HG03097 (cell line): Measurements from ENCODE around the gene C1orf167.

ENCODE experiments used
- ATAC-seq: cut with Tn5 transposase; IDR thresholded peaks from one replicate; pipeline ENCODE4 v1.9.1; 2021; ENCODE audit not compliant: unreplicated experiment, low FRiP score

C1orf167 gene

GRCh38 chr1:11761988-11762406 is at the start of gene C1orf167:
TSS of gene C1orf167 (plus strand) at chr1:11762193. CDS start at chr1:11764401, 2,208 bp downstream.
- no peak for ATAC-seq

- no peak for ATAC-seq
Observed at GRCh38 chr1:11712285-11712684, 49.7 kb upstream of the C1orf167 start.

- ATAC-seq, result no peak
Observed at GRCh38 chr1:11713095-11713494, 48.9 kb upstream of the C1orf167 start.

- no peak for ATAC-seq
Observed at GRCh38 chr1:11714831-11715575, 47.0 kb upstream of the C1orf167 start.

GRCh38 chr1:11719313-11720032 is 42.5 kb upstream of the C1orf167 start:
- ATAC-seq, result peak; percentile 63

- no peak for ATAC-seq
Observed at GRCh38 chr1:11720033-11720376, 42.0 kb upstream of the C1orf167 start.

GRCh38 chr1:11720525-11720924 is 41.5 kb upstream of the C1orf167 start:
- no peak for ATAC-seq

GRCh38 chr1:11721311-11721710 is 40.7 kb upstream of the C1orf167 start:
- no peak for ATAC-seq

GRCh38 chr1:11722538-11722937 is 39.5 kb upstream of the C1orf167 start:
- ATAC-seq, result no peak

- ATAC-seq, result no peak
Observed at GRCh38 chr1:11725616-11726015, 36.4 kb upstream of the C1orf167 start.

GRCh38 chr1:11727119-11727518 is 34.9 kb upstream of the C1orf167 start:
- no peak for ATAC-seq

- no peak for ATAC-seq
Observed at GRCh38 chr1:11728126-11728806, 33.7 kb upstream of the C1orf167 start.

GRCh38 chr1:11729155-11729497 is 32.9 kb upstream of the C1orf167 start:
- no peak for ATAC-seq

GRCh38 chr1:11729498-11730428 is 32.2 kb upstream of the C1orf167 start:
- peak; percentile 30 for ATAC-seq

- ATAC-seq, result peak; percentile 56
Observed at GRCh38 chr1:11730429-11730891, 31.5 kb upstream of the C1orf167 start.

- no peak for ATAC-seq
Observed at GRCh38 chr1:11731691-11732283, 30.2 kb upstream of the C1orf167 start.

- ATAC-seq, result no peak
Observed at GRCh38 chr1:11733306-11733705, 28.7 kb upstream of the C1orf167 start.

GRCh38 chr1:11735531-11735853 is 26.5 kb upstream of the C1orf167 start:
- no peak for ATAC-seq

- peak; percentile 45 for ATAC-seq
Observed at GRCh38 chr1:11735854-11736745, 25.9 kb upstream of the C1orf167 start, which contains the start of gene AGTRAP. TSS of gene AGTRAP (plus strand) at chr1:11736136. CDS start at chr1:11736209, 73 bp downstream.
